GM21360 (cell line): ENCODE data around the gene NKAIN2.

ENCODE experiments used
- ATAC-seq: cut with Tn5 transposase; IDR thresholded peaks from one replicate; pipeline ENCODE4 v1.9.1; 2021; ENCODE audit warnings: mild to moderate bottlenecking, moderate library complexity; ENCODE audit not compliant: unreplicated experiment

Gene NKAIN2

GRCh38 chr6:124479991-124480430, 676.3 kb downstream of the NKAIN2 start:
- ATAC-seq: no peak

GRCh38 chr6:124482071-124482491, 678.4 kb downstream of the NKAIN2 start:
- ATAC-seq: no peak

GRCh38 chr6:124487623-124488431, 684.2 kb downstream of the NKAIN2 start:
- ATAC-seq: no peak

GRCh38 chr6:124490122-124490521, 686.5 kb downstream of the NKAIN2 start:
- ATAC-seq: no peak

- ATAC-seq: no peak
These were observed 689.6 kb downstream of the NKAIN2 start for GRCh38 chr6:124493259-124493658.

- no peak for ATAC-seq
These were observed 691.4 kb downstream of the NKAIN2 start for GRCh38 chr6:124494956-124495664.

- ATAC-seq: no peak
These were observed 692.1 kb downstream of the NKAIN2 start for GRCh38 chr6:124495665-124496190.

GRCh38 chr6:124496334-124496733, 692.7 kb downstream of the NKAIN2 start:
- no peak for ATAC-seq

GRCh38 chr6:124512431-124512830, 708.8 kb downstream of the NKAIN2 start:
- ATAC-seq: no peak

- no peak for ATAC-seq
These were observed 713.7 kb downstream of the NKAIN2 start for GRCh38 chr6:124517339-124517738.

GRCh38 chr6:124520514-124520913, 716.8 kb downstream of the NKAIN2 start:
- no peak for ATAC-seq

GRCh38 chr6:124522335-124522734, 718.7 kb downstream of the NKAIN2 start:
- ATAC-seq: no peak

GRCh38 chr6:124524491-124525200, 721.0 kb downstream of the NKAIN2 start:
- no peak for ATAC-seq

- ATAC-seq: no peak
These were observed 727.3 kb downstream of the NKAIN2 start for GRCh38 chr6:124530926-124531325.

- ATAC-seq: no peak
These were observed 731.6 kb downstream of the NKAIN2 start for GRCh38 chr6:124535299-124535698.

- no peak for ATAC-seq
These were observed 732.1 kb downstream of the NKAIN2 start for GRCh38 chr6:124535746-124536145.

GRCh38 chr6:124536157-124536841, 732.6 kb downstream of the NKAIN2 start:
- ATAC-seq: no peak

GRCh38 chr6:124536842-124537191, 733.2 kb downstream of the NKAIN2 start:
- ATAC-seq: no peak

- no peak for ATAC-seq
These were observed 735.4 kb downstream of the NKAIN2 start for GRCh38 chr6:124539096-124539495.

GRCh38 chr6:124541573-124541972, 737.9 kb downstream of the NKAIN2 start:
- ATAC-seq: no peak

- no peak for ATAC-seq
These were observed 742.9 kb downstream of the NKAIN2 start for GRCh38 chr6:124546601-124547000.
